Measurements from ENCODE around the gene ESR1.

- TF ChIP-seq REST (IDR thresholded peaks at IDR 0.05) (no peak), CTCF (IDR thresholded peaks at IDR 0.05; ENCODE audit: low read depth, low read length, missing input control) (no peak), TAF1 (conservative IDR thresholded peaks at IDR 0.05) (no peak), MAX (IDR thresholded peaks at IDR 0.05) (no peak), YY1 (IDR thresholded peaks at IDR 0.05) (no peak), SP1 (IDR thresholded peaks at IDR 0.05) (no peak), HNF4A (conservative IDR thresholded peaks at IDR 0.05) (no peak), ZBTB33 (IDR thresholded peaks at IDR 0.05) (no peak), HNF4G (IDR thresholded peaks at IDR 0.05) (no peak), ATF3 (IDR thresholded peaks at IDR 0.05) (no peak)
Observed at GRCh38 chr6:151869345-151869744, 61.9 kb downstream of the ESR1 start.
